Activated B cell treated with CpG ODN at 0.5 μM for 24 hours (primary cell): ENCODE measurements around the gene NPLOC4. TPM values are rescaled to one million over a fixed set of nuclear protein-coding genes. Genes with fewer than 3 reads are reported as not detected.
A peak's percentile ranks its signal among the peaks of the same experiment; 100 is the strongest.

Source experiments
- ATAC-seq: fragments of 200-7000 bp; cut with Tn5 transposase; one replicate; pipeline ENCODE4 v1.10.0; 2021; ENCODE audit warnings: low read depth, mild to moderate bottlenecking, moderate library complexity
- CTCF ChIA-PET: fragments of 350-600 bp; sonication (Branson Sonifier 250); formaldehyde crosslinking; loops from one replicate; lab custom pipeline; 2021; ENCODE audit warnings: antibody characterized with exemption; lab: Charles Lee
- POLR2A ChIA-PET: fragments of 350-600 bp; sonication (Branson Sonifier 250); formaldehyde crosslinking; loops from one replicate; lab custom pipeline; 2021; ENCODE audit warnings: antibody characterized with exemption; lab: Charles Lee
- DNase-seq: peaks from one replicate; pipeline ENCODE4 v3.0.0; 2022
- H3K27ac Mint-ChIP-seq: one replicate; pipeline ENCODE4 v1.8.0; 2020; ENCODE audit warnings: mixed read lengths
- H3K27me3 Mint-ChIP-seq: one replicate; pipeline ENCODE4 v1.8.0; 2021; ENCODE audit warnings: mixed read lengths
- H3K36me3 Mint-ChIP-seq: one replicate; pipeline ENCODE4 v1.8.0; 2021; ENCODE audit warnings: low read depth, mixed read lengths
- H3K4me1 Mint-ChIP-seq: one replicate; pipeline ENCODE4 v1.8.0; 2021; ENCODE audit warnings: mixed read lengths
- H3K4me3 Mint-ChIP-seq: one replicate; pipeline ENCODE4 v1.8.0; 2020; ENCODE audit warnings: mild to moderate bottlenecking, mixed read lengths
- H3K9me3 Mint-ChIP-seq: one replicate; pipeline ENCODE4 v1.8.0; 2020; ENCODE audit warnings: mixed read lengths
- CTCF ChIP-seq: fragments of 200-600 bp; IDR thresholded peaks from one replicate; pipeline ENCODE4 v1.8.0; 2022; ENCODE audit warnings: antibody characterized with exemption, mild to moderate bottlenecking
- intact Hi-C: fragments of 100-400 bp; cut with micrococcal nuclease; formaldehyde crosslinking; loops from one replicate; pipeline ENCODE4 v1.15.1; 2024
- total RNA-seq: library from RNA; stranded (reverse); gene quantifications from 2 replicates; pipeline ENCODE4 v1.2.3, GENCODE V29; 2022

NPLOC4 gene
- total RNA-seq, 1 donor from 2014 or later: 132 TPM

- H3K27me3 Mint-ChIP-seq: peaks cover 5% of the 10 kb centered on the region
- H3K4me1 Mint-ChIP-seq: peaks cover 18% of the 10 kb centered on the region
- CTCF ChIA-PET: interaction anchor here (1.2 kb wide), 1 partner anchor 172 kb away, joined by 3 read pairs; no protein-coding TSS in a partner anchor
- no peak for TF ChIP-seq CTCF
- no peak overlapping the region for H3K4me3 Mint-ChIP-seq
- ATAC-seq (no peak), DNase-seq (no peak)
- POLR2A ChIA-PET: interaction anchor here (1.6 kb wide), 1 partner anchor 10 kb away, joined by 4 read pairs; the partner anchor contains the start of genes CCDC137 and OXLD1
- intact Hi-C loops: no loop called here
- no peaks in the 10 kb centered on the region for H3K36me3 Mint-ChIP-seq
- no peak overlapping the region for H3K27ac Mint-ChIP-seq
- no peaks in the 10 kb centered on the region for H3K9me3 Mint-ChIP-seq
These were observed 19.9 kb upstream of the NPLOC4 start for GRCh38 chr17:81656835-81657234.

- H3K27ac Mint-ChIP-seq: no peak within 1 kb of the TSS
- CTCF ChIA-PET: interaction anchor here (0.5 to 1.2 kb wide), 2 partner anchors 23 to 172 kb away, joined by 3 read pairs; no protein-coding TSS in a partner anchor
These were observed 19.3 kb upstream of the NPLOC4 start, which contains the start of gene PDE6G for GRCh38 chr17:81656118-81656743. PDE6G (minus strand) TSS chr17:81656542; CDS start chr17:81653305, 3,237 bp downstream.

GRCh38 chr17:81655378-81656117 is 18.6 kb upstream of the NPLOC4 start:
- POLR2A ChIA-PET: interaction anchor here (0.5 to 1.6 kb wide), 2 partner anchors 11 to 81 kb away, joined by 3 to 4 read pairs; partner anchors contain the start of genes CCDC137 and OXLD1
- no peaks in the 10 kb centered on the region for H3K9me3 Mint-ChIP-seq
- no peaks in the 10 kb centered on the region for H3K36me3 Mint-ChIP-seq
- ATAC-seq (no peak), DNase-seq (no peak)
- H3K4me1 Mint-ChIP-seq: peaks cover 19% of the 10 kb centered on the region
- TF ChIP-seq CTCF: no peak
- no peak overlapping the region for H3K4me3 Mint-ChIP-seq
- H3K27me3 Mint-ChIP-seq: peaks cover 9% of the 10 kb centered on the region
- CTCF ChIA-PET: interaction anchor here (0.5 to 1.2 kb wide), 2 partner anchors 22 to 171 kb away, joined by 3 read pairs; no protein-coding TSS in a partner anchor
- intact Hi-C loops: no loop called here
- no peak overlapping the region for H3K27ac Mint-ChIP-seq

More at GRCh38 chr17:81656118-81656743, 19.3 kb upstream of the NPLOC4 start, which contains the start of gene PDE6G:
- H3K9me3 Mint-ChIP-seq: no peaks in the 10 kb centered on the region
- POLR2A ChIA-PET: interaction anchor here (0.5 to 1.6 kb wide), 2 partner anchors 10 to 80 kb away, joined by 3 to 4 read pairs; partner anchors contain the start of genes CCDC137 and OXLD1
- H3K4me1 Mint-ChIP-seq: peaks cover 19% of the 10 kb centered on the region
- no peak within 1 kb of the TSS for H3K4me3 Mint-ChIP-seq
- DNase-seq: no peak
- no peak for ATAC-seq
- H3K27me3 Mint-ChIP-seq: peaks cover 9% of the 10 kb centered on the region
- no peak for TF ChIP-seq CTCF
- no peaks in the 10 kb centered on the region for H3K36me3 Mint-ChIP-seq
- intact Hi-C loops: no loop called here

- intact Hi-C loops: no loop called here
- DNase-seq (no peak), ATAC-seq (peak; percentile 87)
- Mint-ChIP-seq H3K27ac (no peak overlapping the region), H3K9me3 (no peaks in the 10 kb centered on the region), H3K4me3 (peak overlapping the region; percentile 79), H3K36me3 (no peaks in the 10 kb centered on the region), H3K4me1 (peaks cover 19% of the 10 kb centered on the region), H3K27me3 (peaks cover 17% of the 10 kb centered on the region)
- CTCF ChIA-PET: no interaction called here
- POLR2A ChIA-PET: interaction anchor here (0.6 to 1.5 kb wide), 3 partner anchors 13 to 371 kb away, joined by 4 to 9 read pairs (median 4); partner anchors contain the start of genes CCDC137, NPLOC4 and OXLD1
- TF ChIP-seq CTCF: no peak
These were observed 16.2 kb upstream of the NPLOC4 start for GRCh38 chr17:81652906-81653771.
